Kidney tubule cell (primary cell): ENCODE measurements around the gene MYH9.

Source experiments
- DNase-seq: peaks from one replicate; pipeline ENCODE4 v3.0.0-alpha.2; 2018; ENCODE audit warnings: low spot score

MYH9 gene

DNA sequence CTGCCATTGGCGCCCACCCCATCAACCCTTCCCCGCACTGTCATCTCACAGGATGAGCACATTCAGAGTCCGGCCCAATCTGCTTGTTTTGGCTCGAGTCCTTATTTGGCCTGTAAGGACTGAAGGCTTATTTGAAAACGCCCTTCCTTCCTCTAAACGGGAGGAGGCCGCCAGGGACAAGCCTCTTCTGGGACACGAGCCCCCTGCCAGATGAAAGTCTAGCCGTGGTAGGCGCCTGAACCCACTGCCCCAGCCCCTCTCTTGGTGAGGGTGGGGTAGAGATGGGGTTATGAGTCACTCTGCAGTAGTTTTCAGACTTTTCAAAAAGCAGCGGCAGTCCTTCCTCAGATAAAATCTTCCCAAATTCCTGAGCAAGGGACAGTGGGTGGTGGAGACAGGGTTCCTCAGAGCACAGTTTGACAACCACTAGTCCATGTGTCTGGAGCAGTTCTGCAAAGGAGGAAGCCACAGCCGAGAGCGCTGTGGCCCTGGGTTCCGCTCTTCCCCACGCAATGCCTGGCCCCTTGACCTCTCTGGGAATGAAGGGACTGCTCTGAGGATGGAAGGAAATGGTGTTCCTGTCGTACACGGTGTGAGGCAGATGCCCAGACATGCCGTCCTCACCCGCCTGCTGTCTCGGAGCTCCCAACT, 57.0 kb downstream of the MYH9 start:
- DNase-seq, result peak; percentile 38

DNA sequence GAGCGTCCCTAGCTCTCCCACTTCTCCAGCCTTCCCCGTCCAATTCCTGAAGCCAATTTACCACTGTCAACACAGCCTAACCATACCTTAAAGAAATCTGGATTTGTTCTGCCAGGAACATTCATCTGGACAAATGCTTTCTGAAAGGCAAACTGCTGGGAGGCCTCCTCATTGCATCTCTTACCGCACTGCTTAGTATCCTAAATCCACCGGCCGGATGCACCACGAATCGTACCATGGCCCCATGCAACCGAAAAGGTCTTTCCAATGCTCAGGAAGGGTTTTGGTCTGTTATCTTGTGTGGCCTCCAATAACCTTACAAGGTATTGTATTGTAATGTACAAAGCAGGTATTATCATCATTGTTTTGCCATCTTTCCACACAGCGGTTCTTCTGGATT, 57.6 kb downstream of the MYH9 start:
- no peak for DNase-seq

DNA sequence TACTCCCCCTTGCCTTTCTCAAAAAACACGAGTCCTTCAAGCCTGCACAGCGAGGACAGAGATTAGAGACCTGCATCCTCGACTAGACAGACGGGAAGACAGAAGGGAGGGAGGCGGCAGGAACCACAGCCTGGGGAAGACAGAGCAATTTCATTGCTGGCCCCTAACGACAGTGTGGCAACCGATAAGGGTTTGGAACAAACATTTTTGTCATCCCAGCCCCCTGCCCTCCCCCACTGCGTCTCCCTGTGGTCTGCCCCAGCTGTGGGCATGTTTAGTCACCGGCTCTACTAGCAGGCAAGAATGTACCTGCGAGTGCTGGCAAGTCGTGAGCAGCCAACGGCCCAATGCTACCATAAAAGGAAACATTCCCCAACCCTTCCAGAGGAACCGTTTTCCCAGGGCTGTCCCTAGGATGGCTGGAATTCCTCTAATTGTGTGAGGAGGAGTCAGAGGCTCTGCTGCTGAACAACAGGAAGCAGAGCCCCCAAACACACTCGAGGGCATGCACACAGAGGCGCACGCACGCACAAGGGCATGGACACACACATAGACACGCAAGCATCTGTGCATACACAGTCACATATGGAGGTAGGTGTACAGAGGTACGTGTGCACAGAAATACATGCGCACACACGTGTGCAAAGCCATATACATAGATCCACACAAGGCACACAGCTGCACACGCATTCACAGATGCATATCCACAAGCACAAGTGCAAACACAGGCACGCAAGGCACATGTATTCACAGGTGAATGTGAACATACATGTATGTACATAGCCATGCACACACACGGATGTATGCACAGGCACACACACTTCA, 58.3 kb downstream of the MYH9 start:
- DNase-seq, result peak; percentile 99

DNA sequence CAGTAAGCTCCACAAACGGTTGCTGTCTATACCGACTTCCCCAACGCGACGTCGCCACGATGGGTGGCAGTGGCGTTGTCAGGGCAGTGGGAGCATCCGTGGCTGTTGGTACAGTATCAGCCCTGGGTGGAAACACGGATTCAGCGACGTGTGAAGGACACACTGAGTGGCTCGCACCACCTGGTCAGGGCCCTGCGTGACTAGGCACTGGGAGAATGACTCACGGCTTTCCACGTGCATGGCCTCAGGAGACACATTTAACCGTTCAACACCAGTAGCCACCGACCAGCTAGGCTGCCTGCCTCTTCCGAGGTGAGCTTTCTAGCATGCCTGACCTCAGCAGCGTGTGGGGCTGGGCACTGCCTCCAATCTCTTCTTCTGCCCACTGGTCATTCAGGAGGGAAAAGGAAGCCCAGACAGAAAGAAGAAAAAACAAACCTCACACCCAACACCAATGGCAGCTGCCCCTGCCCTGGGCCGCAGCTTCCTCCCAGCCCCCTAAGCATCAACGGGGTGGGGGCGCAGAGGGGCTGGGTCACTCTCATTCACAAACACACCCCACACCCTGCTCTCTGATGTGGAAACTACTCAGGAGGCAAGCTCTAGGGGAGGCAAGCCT, 59.0 kb downstream of the MYH9 start:
- DNase-seq, result peak; percentile 98

DNA sequence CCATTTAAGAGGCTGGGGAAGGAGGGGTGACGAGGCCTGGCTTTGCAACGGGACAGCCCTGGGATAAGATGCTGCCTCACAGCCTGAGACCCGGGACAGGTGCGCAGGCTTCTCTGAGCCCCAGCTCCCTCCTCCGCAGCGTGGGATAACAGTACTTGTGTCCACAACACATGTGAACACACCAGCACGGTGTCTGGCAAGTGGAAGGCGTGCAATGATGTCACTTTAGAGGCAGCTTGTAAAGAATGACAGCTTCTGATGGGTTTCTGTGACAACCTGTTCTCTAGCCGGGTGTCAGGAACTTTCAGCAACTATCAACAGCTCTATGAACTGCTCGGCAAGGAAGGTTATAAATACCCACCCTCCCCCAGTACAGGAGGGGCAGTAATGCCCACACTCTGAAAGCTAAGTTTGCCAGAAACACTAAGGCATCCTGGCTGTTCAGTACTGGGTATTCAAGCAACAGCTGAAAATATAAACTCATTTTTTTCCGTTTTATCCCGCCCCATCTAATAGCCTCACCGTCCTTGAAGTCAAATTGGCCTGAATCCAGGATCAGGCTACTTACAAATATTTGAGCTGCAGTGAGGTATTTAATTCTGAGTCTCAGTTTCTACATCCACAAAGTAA, 59.7 kb downstream of the MYH9 start:
- peak; percentile 44 for DNase-seq

DNA sequence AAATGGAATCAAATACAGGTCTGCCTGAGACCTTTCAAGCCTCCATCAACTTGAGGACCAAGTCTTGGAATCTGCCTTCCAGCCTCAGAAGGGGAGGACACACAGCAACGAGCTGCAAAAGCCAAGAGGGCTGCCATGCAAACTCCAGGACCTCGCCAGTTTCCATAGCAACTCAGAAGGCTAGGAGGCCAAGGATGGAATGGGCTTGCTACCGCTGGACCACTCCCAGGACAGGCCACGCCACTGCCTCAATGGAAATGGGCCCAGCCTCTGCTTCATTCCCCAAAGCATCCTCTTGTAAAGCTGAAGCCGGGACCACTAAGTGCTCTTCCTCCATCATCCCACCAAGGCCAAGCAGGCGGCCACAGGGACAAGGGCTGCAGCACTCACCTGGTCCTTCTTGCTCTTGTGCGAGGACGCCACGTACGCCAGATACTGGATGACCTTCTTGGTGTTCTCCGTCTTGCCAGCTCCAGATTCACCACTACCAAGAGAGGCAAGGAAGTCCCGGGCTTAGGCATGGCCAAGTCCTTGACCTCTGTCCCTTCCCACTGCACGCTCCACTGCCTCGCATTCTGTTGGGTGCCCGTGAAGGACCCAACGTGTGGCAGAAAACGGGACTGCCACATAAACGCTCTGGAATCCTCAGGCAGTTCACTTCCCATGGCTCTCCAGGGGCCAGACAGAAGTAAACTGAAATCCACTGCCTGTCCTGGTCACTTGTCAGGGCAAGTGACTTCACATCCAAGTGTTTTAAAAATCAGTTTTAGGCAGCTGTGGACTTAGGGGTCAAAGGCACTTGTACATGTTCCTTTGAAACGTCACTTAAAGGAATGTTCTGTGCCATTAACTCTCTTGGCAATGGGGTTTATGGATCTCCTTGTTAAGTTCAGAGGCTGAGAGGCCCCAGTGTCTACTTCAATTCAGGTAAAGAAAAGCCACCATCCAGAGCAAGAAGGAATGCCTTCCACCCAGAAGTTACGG, 61.3 kb downstream of the MYH9 start:
- DNase-seq, result peak; percentile 70

DNA sequence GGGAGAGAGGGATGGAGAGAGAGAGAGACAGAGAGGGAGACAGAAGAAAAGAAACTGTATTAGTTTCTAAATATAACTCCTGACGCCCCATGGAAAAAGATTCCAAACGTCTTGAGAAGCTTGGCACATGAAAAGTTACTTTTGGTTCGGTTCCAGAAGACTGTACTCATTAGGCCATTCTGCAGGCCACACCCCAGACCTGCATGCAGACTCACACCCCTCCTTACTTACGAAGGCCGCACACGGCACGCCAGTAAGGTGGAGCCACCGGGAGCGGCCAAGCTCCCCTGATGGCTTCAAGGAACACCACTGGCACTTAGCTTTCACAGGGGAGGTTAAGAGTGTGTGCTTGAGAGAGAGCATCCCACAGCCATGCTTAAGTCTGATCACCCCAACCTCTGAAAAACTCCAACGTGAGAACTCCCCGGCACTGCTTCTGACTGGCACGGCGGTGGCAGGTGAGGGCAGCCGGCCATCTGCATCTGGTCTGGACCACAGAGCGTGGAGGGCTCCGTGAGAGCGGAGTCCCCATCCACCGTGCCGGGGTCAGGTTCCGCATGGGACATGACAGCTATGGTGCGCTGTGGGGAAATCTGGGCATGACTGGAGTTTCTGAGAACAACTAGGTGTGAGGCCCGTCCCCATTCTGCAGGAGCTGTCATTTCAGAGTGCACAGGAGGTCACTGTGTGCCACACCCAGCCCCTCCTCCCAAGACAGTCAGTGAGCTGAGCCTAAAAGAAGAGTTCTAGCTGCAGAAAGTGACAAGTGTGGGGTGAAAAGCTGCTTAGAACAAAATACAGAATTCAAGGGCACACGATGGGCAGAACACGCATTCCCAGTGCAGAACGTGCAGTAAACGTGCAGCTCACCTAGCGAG, 62.4 kb downstream of the MYH9 start:
- peak; percentile 69 for DNase-seq

DNA sequence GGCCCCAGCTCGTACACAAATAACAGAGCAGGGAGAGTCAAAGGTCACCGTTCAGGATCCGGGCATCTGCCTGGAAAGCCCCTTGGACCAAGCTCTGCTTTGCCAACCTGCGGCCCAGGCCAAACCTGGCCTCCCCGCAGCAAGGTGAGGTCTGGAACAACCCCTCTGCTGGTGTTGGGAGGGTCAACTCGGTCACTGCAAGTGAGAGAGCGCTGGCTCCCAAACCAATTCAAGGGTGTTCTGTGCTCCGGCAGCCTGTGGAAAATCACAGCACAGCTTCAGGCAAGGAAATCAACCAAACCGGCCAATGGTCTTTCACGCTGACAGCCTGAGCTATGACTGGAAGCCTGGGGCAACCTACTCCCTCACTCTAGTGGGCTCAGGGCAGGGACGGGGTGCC, 63.4 kb downstream of the MYH9 start:
- DNase-seq, result no peak

DNA sequence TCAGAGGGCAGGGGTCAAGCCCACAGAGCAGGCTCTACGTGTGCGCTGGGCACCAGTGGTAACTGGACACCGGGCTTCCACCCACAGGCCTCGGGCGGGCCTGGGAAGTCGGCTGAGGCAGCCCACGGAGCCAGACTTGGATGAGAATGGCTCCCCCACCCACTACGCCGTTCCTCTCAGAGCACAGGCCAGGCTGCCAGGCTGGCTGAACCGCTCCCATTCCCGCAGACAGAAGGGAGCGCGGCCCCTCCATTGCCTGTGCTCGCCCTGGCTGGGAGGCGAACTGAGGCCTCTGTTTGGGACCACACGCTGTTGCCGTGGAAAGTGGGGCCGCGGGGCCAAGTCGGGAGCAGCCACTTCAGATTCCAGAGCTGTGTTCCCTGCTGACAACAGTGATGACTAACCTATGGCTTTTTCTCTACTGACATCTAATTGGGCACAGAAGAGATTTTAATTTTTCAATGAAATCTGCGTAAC, 63.9 kb downstream of the MYH9 start:
- no peak for DNase-seq

DNA sequence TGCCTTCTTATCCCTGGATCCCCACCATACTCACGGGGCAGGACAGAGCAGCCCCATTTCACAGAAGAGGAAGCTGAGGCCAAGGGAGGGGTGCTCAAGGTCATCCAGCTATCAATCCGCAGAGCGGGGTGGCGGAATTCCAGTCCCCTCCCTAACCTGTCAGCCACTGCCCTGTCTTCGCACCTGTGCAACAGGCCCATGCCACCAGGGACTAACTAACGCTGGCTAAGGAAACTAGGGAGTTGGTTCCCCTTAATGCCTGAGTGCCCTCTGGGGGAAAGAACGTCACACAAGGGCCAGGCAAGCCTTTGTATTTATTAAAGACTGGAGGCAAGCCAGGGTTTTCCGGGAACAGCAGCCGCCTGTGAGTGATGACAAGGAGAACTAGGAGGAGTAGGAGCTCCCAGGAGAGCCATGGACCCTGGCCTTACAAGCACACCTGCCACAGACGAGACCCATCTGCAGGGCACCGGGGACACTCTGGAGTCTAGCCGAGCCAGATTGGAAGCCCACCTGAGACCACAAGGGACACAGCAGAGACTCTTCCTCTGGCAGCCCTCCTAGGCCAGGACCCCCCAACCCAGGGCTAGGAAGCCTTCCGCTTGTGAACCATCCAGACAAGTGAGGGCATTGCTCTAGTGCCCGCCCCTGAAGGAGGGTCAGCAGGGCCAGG, 64.4 kb downstream of the MYH9 start:
- peak; percentile 44 for DNase-seq

DNA sequence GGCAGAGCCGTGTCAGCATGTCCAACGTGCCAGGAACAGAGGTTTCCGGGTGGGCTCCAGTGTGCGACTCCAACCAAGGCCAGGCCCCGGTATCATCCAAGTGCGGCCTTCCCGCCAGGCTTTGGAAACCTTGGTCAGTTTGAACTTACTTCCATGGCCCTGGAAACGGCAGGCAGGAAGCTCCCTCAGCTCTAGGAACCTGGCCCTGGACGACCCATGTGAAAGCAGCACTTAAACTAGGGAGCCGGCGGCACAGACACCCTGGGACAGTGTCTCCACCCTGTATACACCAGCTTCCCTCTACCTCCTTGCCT, 65.2 kb downstream of the MYH9 start:
- no peak for DNase-seq

DNA sequence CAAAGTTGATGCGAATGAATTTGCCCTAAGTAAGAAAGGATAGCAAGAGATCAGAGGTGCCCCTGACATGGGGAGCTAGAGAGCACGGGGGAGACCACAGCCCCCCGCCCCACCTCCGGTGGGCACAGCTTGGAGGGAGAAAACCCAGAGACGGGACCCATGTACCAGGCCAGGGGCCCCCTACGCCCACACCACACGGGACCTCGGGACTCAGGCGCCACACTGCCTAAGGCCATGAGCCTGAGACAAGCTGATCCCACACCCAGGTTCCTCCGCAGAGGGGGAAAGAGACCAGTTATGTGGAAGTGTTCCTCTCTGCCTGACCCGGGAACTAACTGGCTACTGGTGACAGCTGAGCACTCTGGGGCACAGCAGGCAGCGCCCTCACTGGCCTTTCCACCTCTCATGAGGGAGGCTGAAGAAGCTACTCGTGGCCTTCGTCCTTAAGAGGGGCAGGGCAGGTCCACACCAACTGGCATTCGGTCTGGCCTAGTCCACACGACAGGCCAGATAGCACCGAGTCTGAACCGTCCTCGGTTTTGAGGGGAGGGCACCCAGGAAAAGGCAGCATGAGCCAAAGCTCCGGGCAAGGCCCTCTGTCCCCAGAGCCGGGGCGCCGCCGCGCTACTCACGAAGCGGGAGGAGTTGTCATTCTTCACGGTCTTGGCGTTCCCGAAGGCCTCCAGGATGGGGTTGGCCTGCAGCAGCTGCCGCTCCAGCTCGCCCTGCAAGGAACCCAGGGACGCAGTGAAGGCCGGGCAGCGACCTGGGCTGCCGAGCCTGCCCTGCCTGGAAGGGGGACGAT, 65.8 kb downstream of the MYH9 start:
- DNase-seq, result no peak

DNA sequence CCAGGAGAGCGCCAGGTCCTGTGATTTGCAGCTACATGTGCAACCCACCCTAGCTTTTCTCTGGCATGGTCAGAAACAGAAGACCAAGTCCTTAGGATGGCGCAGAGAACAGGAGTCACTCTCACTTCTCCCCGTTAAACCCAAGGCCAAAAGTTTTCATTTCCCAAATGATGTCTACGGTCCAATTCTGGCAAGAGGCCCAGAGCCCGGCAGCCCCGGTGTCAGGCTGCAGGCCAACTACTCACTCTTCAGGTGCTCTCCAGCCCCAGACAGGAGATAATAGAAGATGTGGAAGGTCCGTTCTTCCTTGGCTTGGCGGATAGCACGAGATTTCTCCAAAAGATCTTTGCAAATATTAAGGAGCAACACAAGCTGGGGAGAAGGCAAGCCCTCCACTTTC, 67.2 kb downstream of the MYH9 start:
- DNase-seq, result no peak

DNA sequence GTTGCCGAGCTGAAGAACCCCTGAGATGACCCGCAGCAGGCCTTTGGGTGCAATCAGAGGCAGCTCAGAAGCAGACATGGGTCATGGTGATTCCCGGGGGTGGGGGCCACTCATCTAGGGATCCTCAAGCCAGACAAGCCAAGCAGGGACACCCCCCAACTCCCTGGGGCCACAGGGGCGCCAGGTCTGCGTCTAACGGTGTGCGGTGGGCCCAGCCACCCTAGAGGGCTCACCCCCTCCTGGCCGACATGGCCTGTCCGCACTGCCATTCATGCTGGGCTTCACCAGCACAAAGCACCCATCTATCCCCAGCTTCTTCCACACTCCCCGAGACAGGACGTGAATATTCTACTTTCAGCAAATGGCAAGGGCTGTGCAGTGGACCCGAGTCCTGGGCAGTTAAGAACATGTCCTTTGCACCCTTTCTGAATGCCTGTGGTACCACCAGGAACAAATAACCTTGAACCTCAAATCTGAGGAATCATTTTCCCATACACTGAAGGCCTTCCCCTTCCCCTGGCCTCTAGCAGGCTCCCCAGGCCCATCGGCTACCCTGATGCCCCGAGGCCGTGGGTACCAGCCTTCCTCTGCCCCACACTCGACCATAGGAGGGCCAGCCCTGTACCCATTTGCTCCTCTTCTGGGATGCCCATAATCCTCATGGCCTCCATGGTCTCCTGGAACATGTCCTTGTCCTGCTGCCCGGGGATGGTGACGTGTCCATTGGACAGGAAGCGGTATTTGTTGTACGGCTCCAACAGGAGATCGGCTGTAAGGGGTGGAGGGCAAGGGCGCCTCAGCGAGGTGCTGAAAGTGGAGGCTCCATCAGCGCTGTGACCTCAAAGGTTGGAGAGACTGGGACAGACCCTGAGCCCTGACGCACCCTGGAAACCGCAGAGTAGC, 67.9 kb downstream of the MYH9 start:
- DNase-seq, result no peak

DNA sequence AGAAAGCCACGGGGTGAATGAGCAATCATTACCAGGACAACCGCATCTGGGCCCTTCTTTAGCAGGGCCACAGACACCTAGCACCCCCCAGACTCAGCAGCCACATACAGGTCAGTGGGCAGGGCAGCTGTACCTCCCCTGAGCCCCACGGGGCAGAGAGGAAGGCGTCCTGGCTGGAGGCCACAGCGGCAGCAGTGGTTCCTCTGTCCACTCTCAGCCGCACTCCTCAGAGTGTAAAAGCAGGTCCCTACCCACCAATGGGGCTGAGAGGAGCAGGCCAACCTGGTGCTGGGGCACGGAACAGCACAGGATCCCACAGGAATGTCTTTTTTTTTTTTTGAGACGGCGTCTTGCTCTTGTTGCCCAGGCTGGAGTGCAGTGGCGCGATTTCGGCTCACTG, 69.3 kb downstream of the MYH9 start:
- DNase-seq, result no peak

DNA sequence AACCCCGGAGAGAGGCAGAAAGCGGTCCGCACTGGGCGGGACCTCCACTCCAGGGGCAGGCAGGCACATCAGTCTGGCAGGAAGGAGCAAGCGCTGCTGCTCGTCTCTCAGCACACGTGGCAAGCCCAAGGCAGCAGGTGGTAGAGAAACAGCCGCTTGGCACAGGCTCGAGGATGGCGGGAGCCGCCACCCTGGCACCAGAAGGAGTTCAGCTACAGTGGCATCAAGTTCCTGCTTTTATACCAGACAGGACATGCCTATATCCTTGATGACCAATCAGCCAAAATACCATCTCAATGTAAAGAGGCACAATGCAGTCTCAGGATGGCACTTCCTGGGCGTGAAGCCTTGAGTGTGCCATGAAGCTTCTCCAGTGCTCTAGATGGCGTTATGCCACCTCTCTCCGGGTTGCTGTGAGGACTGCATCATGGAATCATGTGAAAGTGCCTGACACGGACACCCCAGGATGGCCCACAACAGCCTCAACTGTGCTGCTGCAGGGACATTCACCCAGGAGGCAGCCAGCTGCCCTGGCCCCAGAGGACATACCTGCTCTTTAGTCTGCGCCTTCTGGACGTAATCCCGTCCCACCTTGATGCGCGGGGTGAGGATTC, 70.0 kb downstream of the MYH9 start:
- no peak for DNase-seq

DNA sequence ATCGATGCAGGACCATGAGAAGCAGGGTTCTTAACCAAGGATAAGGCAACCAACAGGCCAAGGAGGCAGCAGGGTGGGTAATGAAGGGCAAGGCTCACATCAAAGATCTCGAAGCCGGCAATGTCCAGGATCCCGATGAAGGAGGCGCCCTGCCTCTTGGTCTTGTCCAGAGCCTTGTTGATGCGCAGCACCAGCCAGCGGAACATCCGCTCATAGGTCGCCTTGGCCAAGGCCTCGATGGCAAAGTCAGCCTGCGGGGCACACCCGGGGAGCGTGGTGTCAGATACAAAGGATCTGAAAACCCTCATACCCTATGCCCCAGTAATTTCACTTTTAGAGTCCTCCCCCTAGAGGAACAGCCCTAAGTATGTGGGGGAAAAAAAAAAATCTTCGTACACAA, 71.3 kb downstream of the MYH9 start:
- no peak for DNase-seq

DNA sequence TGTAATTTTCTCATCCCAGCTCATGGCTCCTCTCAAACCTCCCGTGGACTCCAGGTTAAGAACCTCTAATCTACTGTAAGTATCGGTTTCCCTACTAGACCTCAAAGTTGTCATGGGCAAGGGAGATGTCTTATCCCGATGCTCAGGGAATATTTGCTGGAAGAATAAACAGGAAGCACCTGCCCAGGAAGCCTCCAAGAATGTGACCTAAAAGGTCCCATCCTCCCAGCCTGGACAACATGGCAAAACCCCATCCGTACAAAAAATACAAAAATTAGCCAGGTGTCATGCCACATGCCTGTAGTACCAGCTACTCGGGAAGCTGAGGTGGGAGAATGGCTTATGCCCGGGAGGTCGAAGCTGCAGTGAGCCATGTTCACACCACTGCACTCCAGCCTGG, 72.4 kb downstream of the MYH9 start:
- DNase-seq, result no peak
